Endothelial cell (in vitro differentiated cells): ENCODE measurements around the gene ZNF329. TPM values are rescaled to one million over a fixed set of nuclear protein-coding genes. Genes with fewer than 3 reads are reported as not detected.

Experiments used
- DNase-seq: peaks from one replicate; pipeline ENCODE4 v3.0.0; 2021; ENCODE audit warnings: low spot score
- H3K27ac Mint-ChIP-seq: one replicate; pipeline ENCODE4 v1.8.0; 2021; ENCODE audit warnings: mixed read lengths, inconsistent platforms; ENCODE audit not compliant: unreplicated experiment
- H3K27me3 Mint-ChIP-seq: one replicate; pipeline ENCODE4 v1.8.0; 2021; ENCODE audit warnings: mild to moderate bottlenecking, moderate library complexity, mixed read lengths, inconsistent platforms; ENCODE audit not compliant: unreplicated experiment
- H3K36me3 Mint-ChIP-seq: one replicate; pipeline ENCODE4 v1.8.0; 2021; ENCODE audit warnings: mild to moderate bottlenecking, low read depth, mixed read lengths, inconsistent platforms; ENCODE audit not compliant: unreplicated experiment
- H3K4me1 Mint-ChIP-seq: one replicate; pipeline ENCODE4 v1.8.0; 2021; ENCODE audit warnings: mild to moderate bottlenecking, mixed read lengths, inconsistent platforms; ENCODE audit not compliant: unreplicated experiment
- H3K4me3 Mint-ChIP-seq: one replicate; pipeline ENCODE4 v1.8.0; 2021; ENCODE audit warnings: mild to moderate bottlenecking, mixed read lengths, inconsistent platforms; ENCODE audit not compliant: unreplicated experiment
- H3K9me3 Mint-ChIP-seq: one replicate; pipeline ENCODE4 v1.8.0; 2021; ENCODE audit warnings: mixed read lengths, inconsistent platforms; ENCODE audit not compliant: unreplicated experiment
- total RNA-seq: library from RNA; stranded (reverse); fragmentation: NEBNext Ultra II Directional; extraction: Animal tissue kit (Norgen Biotek cat#: 25700); gene quantifications from one replicate; pipeline ENCODE4 v1.2.1, GENCODE V29; 2021; ENCODE audit not compliant: unreplicated experiment
- TF ChIP-seq, protein P1 (sequence below): fragments of 200-600 bp; sonication (generic); IDR thresholded peaks from one replicate; pipeline ENCODE4 v1.5.0; 2021; ENCODE audit warnings: antibody characterized with exemption; ENCODE audit not compliant: unreplicated experiment

The ZNF329 gene
- total RNA-seq, 1 donor from 2014 or later = 14.9 TPM

DNA sequence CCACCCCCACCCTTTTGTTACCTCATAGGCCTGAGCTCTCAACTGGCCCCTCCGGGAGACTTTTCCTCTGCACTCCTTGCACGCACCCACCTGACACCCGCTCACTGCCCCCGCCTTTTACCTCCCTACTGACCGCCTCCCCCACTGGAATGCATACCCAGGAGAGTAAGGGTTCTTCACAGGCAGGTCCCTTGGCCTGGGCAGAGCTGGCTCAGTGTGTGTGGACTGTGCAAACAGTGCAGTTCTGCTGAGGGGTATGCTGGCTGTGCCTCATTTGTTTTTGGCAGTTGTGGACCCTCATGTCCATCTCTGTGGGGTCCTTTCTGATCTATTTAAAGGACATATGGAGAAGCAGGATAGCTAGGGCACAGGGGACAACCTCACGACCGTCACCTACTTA, 57.5 kb downstream of the ZNF329 start:
- Mint-ChIP-seq H3K27me3 (peaks cover 21% of the 10 kb centered on the region), H3K27ac (no peak overlapping the region), H3K4me3 (peak overlapping the region; percentile 67), H3K9me3 (peaks cover 12% of the 10 kb centered on the region), H3K36me3 (peaks cover 43% of the 10 kb centered on the region), H3K4me1 (no peaks in the 10 kb centered on the region)
- no peak for DNase-seq
- TF ChIP-seq, protein P1, sequence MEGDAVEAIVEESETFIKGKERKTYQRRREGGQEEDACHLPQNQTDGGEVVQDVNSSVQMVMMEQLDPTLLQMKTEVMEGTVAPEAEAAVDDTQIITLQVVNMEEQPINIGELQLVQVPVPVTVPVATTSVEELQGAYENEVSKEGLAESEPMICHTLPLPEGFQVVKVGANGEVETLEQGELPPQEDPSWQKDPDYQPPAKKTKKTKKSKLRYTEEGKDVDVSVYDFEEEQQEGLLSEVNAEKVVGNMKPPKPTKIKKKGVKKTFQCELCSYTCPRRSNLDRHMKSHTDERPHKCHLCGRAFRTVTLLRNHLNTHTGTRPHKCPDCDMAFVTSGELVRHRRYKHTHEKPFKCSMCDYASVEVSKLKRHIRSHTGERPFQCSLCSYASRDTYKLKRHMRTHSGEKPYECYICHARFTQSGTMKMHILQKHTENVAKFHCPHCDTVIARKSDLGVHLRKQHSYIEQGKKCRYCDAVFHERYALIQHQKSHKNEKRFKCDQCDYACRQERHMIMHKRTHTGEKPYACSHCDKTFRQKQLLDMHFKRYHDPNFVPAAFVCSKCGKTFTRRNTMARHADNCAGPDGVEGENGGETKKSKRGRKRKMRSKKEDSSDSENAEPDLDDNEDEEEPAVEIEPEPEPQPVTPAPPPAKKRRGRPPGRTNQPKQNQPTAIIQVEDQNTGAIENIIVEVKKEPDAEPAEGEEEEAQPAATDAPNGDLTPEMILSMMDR = no peak

DNA sequence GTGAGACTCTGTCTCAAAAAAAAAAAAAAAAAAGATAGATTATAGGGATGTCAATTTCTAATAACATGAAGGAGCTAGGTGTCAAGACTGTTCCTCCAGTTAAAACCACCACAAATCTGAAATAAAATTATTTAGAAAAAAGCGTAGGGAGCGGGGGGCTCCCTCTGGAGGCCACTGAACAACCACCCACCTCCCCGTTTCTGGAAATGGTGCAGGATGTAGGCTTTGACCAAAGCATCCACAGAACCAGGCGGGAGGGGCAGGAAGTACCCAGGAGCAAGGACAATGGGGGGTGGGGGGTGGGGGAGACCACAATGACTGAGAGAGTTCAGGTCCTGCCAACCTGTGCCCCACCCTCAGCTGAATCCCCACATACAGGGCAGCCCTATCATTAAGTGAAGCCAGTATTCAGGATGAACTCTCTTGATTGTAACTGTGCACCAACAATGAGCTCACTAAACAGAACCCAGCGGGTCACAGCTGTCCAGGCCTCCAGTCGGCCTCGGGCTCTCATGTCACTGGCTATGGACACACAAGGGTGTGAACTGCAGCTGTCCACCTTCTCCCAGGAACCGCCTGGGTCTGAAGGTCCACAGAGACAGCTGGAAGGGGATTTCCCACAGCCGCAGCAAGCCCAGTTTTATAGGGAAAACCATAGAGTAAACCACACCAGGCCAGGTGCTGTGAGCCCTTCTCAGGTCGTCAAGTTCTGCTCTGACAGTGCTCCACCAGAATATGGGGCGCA, 59.2 kb downstream of the ZNF329 start:
- TF ChIP-seq, protein P1 = no peak
- Mint-ChIP-seq H3K9me3 (peaks cover 16% of the 10 kb centered on the region), H3K27me3 (peaks cover 15% of the 10 kb centered on the region), H3K27ac (no peak overlapping the region), H3K4me3 (peak overlapping the region; percentile 73), H3K36me3 (peaks cover 48% of the 10 kb centered on the region), H3K4me1 (no peaks in the 10 kb centered on the region)
- DNase-seq = no peak

DNA sequence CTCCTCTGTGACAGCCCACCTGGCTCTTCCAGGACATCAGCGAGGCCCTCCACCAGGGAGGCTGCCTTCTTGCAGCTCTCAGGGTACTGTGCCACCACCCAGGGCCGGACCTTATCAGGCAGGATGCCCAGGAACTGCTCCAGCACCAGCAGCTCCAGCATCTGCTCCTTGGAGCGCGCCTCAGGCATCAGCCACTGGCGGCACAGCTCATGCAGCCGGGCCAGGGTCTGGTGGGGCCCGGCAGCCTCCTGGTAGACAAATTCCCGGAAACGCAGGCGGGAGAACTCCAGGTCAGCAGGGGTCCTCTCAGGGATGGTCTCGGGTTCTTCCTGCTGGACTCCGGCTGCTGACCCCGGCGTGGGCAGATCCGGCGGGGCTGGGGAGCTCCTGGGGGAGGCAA, 60.7 kb downstream of the ZNF329 start:
- no peak overlapping the region for H3K27ac Mint-ChIP-seq
- H3K9me3 Mint-ChIP-seq = peaks cover 11% of the 10 kb centered on the region
- TF ChIP-seq, protein P1 = no peak
- DNase-seq = no peak
- peaks cover 9% of the 10 kb centered on the region for H3K27me3 Mint-ChIP-seq
- peaks cover 50% of the 10 kb centered on the region for H3K36me3 Mint-ChIP-seq
- no peaks in the 10 kb centered on the region for H3K4me1 Mint-ChIP-seq
- H3K4me3 Mint-ChIP-seq = no peak overlapping the region

DNA sequence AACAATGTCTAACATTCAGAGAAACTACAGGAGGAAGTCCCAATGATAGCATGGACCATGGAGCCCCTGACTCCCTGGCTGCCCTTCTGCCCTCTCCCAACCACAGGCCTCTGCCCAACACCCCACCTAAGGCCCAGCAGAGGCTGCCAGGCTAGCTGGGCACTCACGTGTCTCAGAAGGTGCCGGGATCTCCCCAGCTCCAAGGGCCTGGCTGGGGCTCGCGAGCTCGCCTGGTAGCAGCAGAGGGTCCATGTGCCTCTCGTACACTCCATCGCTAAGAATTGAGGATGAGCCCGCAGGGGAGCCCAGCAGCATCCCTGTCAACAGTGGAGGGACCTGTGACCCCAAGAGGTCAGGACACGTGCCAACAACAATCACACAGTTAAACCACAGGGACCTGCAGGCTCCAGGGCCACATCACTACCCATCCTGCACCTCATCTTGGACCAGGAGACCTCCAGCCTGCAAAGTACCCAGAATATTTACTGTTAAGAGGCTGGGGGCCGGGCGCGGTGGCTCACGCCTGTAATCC, 62.0 kb downstream of the ZNF329 start:
- peaks cover 14% of the 10 kb centered on the region for H3K9me3 Mint-ChIP-seq
- H3K27me3 Mint-ChIP-seq = peaks cover 13% of the 10 kb centered on the region
- no peak for DNase-seq
- TF ChIP-seq, protein P1 = no peak
- peak overlapping the region; percentile 71 for H3K4me3 Mint-ChIP-seq
- peaks cover 53% of the 10 kb centered on the region for H3K36me3 Mint-ChIP-seq
- no peaks in the 10 kb centered on the region for H3K4me1 Mint-ChIP-seq
- no peak overlapping the region for H3K27ac Mint-ChIP-seq
